H9 (cell line): ENCODE results near the gene RBM45. TPM values are rescaled to one million over a fixed set of nuclear protein-coding genes. Genes with fewer than 3 reads are reported as not detected.

ENCODE experiments used
- DNase-seq: peaks from one replicate; pipeline ENCODE4 v3.0.0-alpha.2; 2017
- H2AFZ ChIP-seq: one replicate; pipeline ENCODE4 v1.6.1; 2013; ENCODE audit warnings: mild to moderate bottlenecking, low read length, control low read depth, moderate library complexity
- H2AK5ac ChIP-seq: 2 replicates; pipeline ENCODE4 v1.6.1; 2013; ENCODE audit warnings: low read length, control low read depth, mixed read lengths; ENCODE audit not compliant: insufficient read length
- H2BK120ac ChIP-seq: one replicate; pipeline ENCODE4 v1.6.1; 2013; ENCODE audit warnings: low read depth, mild to moderate bottlenecking, low read length, control low read depth, inconsistent platforms; ENCODE audit not compliant: poor library complexity, severe bottlenecking
- H2BK12ac ChIP-seq: 2 replicates; pipeline ENCODE4 v1.6.1; 2013; ENCODE audit warnings: low read length, control low read depth, mixed read lengths, low read depth; ENCODE audit not compliant: insufficient read length
- H2BK15ac ChIP-seq: 2 replicates; pipeline ENCODE4 v1.6.1; 2013; ENCODE audit warnings: low read depth, low read length, control low read depth
- H2BK20ac ChIP-seq: one replicate; pipeline ENCODE4 v1.6.1; 2013; ENCODE audit warnings: low read depth, mild to moderate bottlenecking, low read length, control low read depth, inconsistent platforms; ENCODE audit not compliant: poor library complexity, severe bottlenecking
- H2BK5ac ChIP-seq: 2 replicates; pipeline ENCODE4 v1.6.1; 2013; ENCODE audit warnings: low read length, control low read depth, mixed read lengths; ENCODE audit not compliant: insufficient read length
- H3K14ac ChIP-seq: 2 replicates; pipeline ENCODE4 v1.6.1; 2013; ENCODE audit warnings: low read length, control low read depth; ENCODE audit not compliant: insufficient read depth
- H3K18ac ChIP-seq: 2 replicates; pipeline ENCODE4 v1.6.1; 2013; ENCODE audit warnings: low read depth, mild to moderate bottlenecking, mixed read lengths, low read length, control low read depth; ENCODE audit not compliant: insufficient read length
- H3K23ac ChIP-seq: 2 replicates; pipeline ENCODE4 v1.6.1; 2013; ENCODE audit warnings: low read length, control low read depth, mixed read lengths, low read depth; ENCODE audit not compliant: insufficient read length
- H3K23me2 ChIP-seq: 2 replicates; pipeline ENCODE4 v1.6.1; 2013; ENCODE audit warnings: low read depth, mild to moderate bottlenecking, mixed read lengths, low read length, control low read depth; ENCODE audit not compliant: insufficient read length, poor library complexity, severe bottlenecking
- H3K27ac ChIP-seq: 2 replicates; pipeline ENCODE4 v1.5.1; 2013; ENCODE audit warnings: low read length, control low read depth, mixed read lengths, low read depth; ENCODE audit not compliant: insufficient read length
- H3K27me3 ChIP-seq: 2 replicates; pipeline ENCODE4 v1.6.1; 2013; ENCODE audit warnings: low read length, control low read depth, inconsistent platforms; ENCODE audit not compliant: insufficient read depth
- H3K4ac ChIP-seq: 2 replicates; pipeline ENCODE4 v1.6.1; 2013; ENCODE audit warnings: low read depth, mild to moderate bottlenecking, control low read depth, inconsistent platforms, low read length, moderate library complexity
- H3K4me1 ChIP-seq: 2 replicates; pipeline ENCODE4 v1.6.1; 2013; ENCODE audit warnings: low read length, control low read depth, inconsistent platforms; ENCODE audit not compliant: insufficient read depth
- H3K4me2 ChIP-seq: 2 replicates; pipeline ENCODE4 v1.6.1; 2013; ENCODE audit warnings: low read length, control low read depth, mixed read lengths; ENCODE audit not compliant: insufficient read length, insufficient read depth
- H3K56ac ChIP-seq: 2 replicates; pipeline ENCODE4 v1.6.1; 2013; ENCODE audit warnings: low read depth, mild to moderate bottlenecking, mixed read lengths, low read length, control low read depth; ENCODE audit not compliant: insufficient read length
- H3K79me1 ChIP-seq: 2 replicates; pipeline ENCODE4 v1.6.1; 2013; ENCODE audit warnings: low read depth, mild to moderate bottlenecking, moderate library complexity, low read length, control low read depth, inconsistent platforms; ENCODE audit not compliant: insufficient read depth, poor library complexity, severe bottlenecking
- H3K79me2 ChIP-seq: 2 replicates; pipeline ENCODE4 v1.6.1; 2013; ENCODE audit warnings: low read length, control low read depth, inconsistent platforms; ENCODE audit not compliant: insufficient read depth
- H3K9ac ChIP-seq: 2 replicates; pipeline ENCODE4 v1.6.1; 2013; ENCODE audit warnings: low read length, control low read depth, mixed read lengths; ENCODE audit not compliant: insufficient read length; ENCODE audit errors: extremely low read depth
- H3K9me3 ChIP-seq: one replicate; pipeline ENCODE4 v1.6.1; 2013; ENCODE audit warnings: low read depth, low read length, inconsistent platforms; ENCODE audit not compliant: control insufficient read depth
- H3T11ph ChIP-seq: one replicate; pipeline ENCODE4 v1.6.1; 2013; ENCODE audit warnings: mild to moderate bottlenecking, low read length, control low read depth, inconsistent platforms
- H4K20me1 ChIP-seq: one replicate; pipeline ENCODE4 v1.6.1; 2013; ENCODE audit not compliant: control insufficient read depth, insufficient read length, insufficient read depth
- H4K5ac ChIP-seq: 2 replicates; pipeline ENCODE4 v1.6.1; 2013; ENCODE audit warnings: low read depth, mild to moderate bottlenecking, mixed read lengths, low read length, control low read depth; ENCODE audit not compliant: insufficient read length
- H4K8ac ChIP-seq: replicated peaks from 2 replicates; pipeline ENCODE4 v1.6.1; 2013; ENCODE audit warnings: low read length, control low read depth, mixed read lengths, low read depth; ENCODE audit not compliant: insufficient read length
- H4K91ac ChIP-seq: 2 replicates; pipeline ENCODE4 v1.6.1; 2013; ENCODE audit warnings: low read depth, mild to moderate bottlenecking, moderate library complexity, mixed read lengths, low read length, control low read depth; ENCODE audit not compliant: insufficient read length
- H3K27ac Mint-ChIP-seq, 3 experiments: 2 replicates in 2 of 3; 3 replicates in 1 of 3; pipeline ENCODE4 v1.8.0; 2020 to 2021; ENCODE audit warnings: mixed read lengths in 3 of 3, mild to moderate bottlenecking in 1 of 3, moderate library complexity in 1 of 3
- H3K27me3 Mint-ChIP-seq: 2 replicates; pipeline ENCODE4 v1.8.0; 2021; ENCODE audit warnings: low read depth, mild to moderate bottlenecking, moderate library complexity, mixed read lengths
- H3K36me3 Mint-ChIP-seq, 3 experiments: 2 replicates in 2 of 3; 3 replicates in 1 of 3; pipeline ENCODE4 v1.8.0; 2020 to 2021; ENCODE audit warnings: low read depth in 3 of 3, mixed read lengths in 3 of 3; ENCODE audit not compliant: insufficient read depth in 1 of 3
- H3K4me1 Mint-ChIP-seq, 2 experiments: 2 replicates each; pipeline ENCODE4 v1.8.0; 2020; ENCODE audit warnings: mixed read lengths in 2 of 2
- H3K4me3 Mint-ChIP-seq, 2 experiments: 2 replicates in 1 of 2; 3 replicates in 1 of 2; pipeline ENCODE4 v1.8.0; 2020 to 2021; ENCODE audit warnings: mild to moderate bottlenecking in 2 of 2, mixed read lengths in 2 of 2, moderate library complexity in 1 of 2
- H3K9me3 Mint-ChIP-seq, 2 experiments: 2 replicates in 1 of 2; 3 replicates in 1 of 2; pipeline ENCODE4 v1.8.0; 2020; ENCODE audit warnings: mild to moderate bottlenecking in 2 of 2, mixed read lengths in 2 of 2, moderate library complexity in 1 of 2
- CTCF ChIP-seq: fragments of 200-600 bp; sonication (generic); conservative IDR thresholded peaks from 3 replicates; pipeline ENCODE4 v1.8.0; 2021; ENCODE audit warnings: antibody characterized with exemption, mild to moderate bottlenecking
- WGBS: extraction: QIAGEN DNeasy Blood & Tissue Kit; methylation state at CpG from one replicate; pipeline ENCODE4 v1.1.7; 2013; ENCODE audit warnings: missing lambda C conversion rate, low lambda C conversion rate, mixed read lengths; ENCODE audit not compliant: insufficient read length; ENCODE audit errors: extremely low coverage; 5-methylcytosine and 5-hydroxymethylcytosine counted together
- total RNA-seq: library from RNA; stranded (reverse); gene quantifications from 2 replicates; pipeline ENCODE4 v1.2.1, GENCODE V29; 2021

The RBM45 gene
- total RNA-seq, 1 experiment from 2014 or later, result 13.9 TPM

GRCh38 chr2:178160601-178161000 is 48.4 kb downstream of the RBM45 start:
- Mint-ChIP-seq H3K4me3 (no peak overlapping the region), H3K4me1 (peaks cover 0 to 2% of the 10 kb centered on the region in 2 experiments; a peak in 1 of 4 replicates), H3K27ac (no peak overlapping the region), H3K36me3 (0 out of 7 replicates have a peak, but pooled peaks cover 0 to 1% (median under 1%) of the 10 kb centered on the region in 3 experiments), H3K9me3 (peaks cover under 1% of the 10 kb centered on the region in 2 experiments; a peak in 2 of 5 replicates), H3K27me3 (no peaks in the 10 kb centered on the region)
- Histone ChIP-seq H2BK120ac (no peak overlapping the region), H4K91ac (no peak overlapping the region), H3K27me3 (no peaks in the 10 kb centered on the region), H4K5ac (no peak overlapping the region), H3K9me3 (no peaks in the 10 kb centered on the region), H3K4me2 (no peak overlapping the region), H3K56ac (no peak overlapping the region), H3K23me2 (no peaks in the 10 kb centered on the region), H3T11ph (no peak overlapping the region), H4K20me1 (no peaks in the 10 kb centered on the region), H2BK15ac (no peak overlapping the region), H4K8ac (no peak overlapping the region), H3K4me1 (no peaks in the 10 kb centered on the region), H3K18ac (no peak overlapping the region), H3K14ac (no peak overlapping the region), H3K23ac (no peak overlapping the region), H3K79me1 (no peaks in the 10 kb centered on the region), H2AFZ (no peak overlapping the region), H2AK5ac (no peak overlapping the region), H2BK20ac (no peak overlapping the region), H3K9ac (no peak overlapping the region), H3K27ac (no peak overlapping the region), H3K79me2 (no peaks in the 10 kb centered on the region), H2BK5ac (no peak overlapping the region), H3K4ac (no peak overlapping the region), H2BK12ac (no peak overlapping the region)
- WGBS, result no CpG with 5 or more reads among the region's 1 CpG
- TF ChIP-seq CTCF, result no peak
- no peak for DNase-seq
